ENCODE results near the gene RNF144A.
"Not testable (repeated sequence)": the region's sequence is repeated elsewhere in the genome, so short reads cannot be mapped to it uniquely, and the experiment has no call there.

RNF144A gene

GRCh38 chr2:6926071-6926732 lies 9.0 kb downstream of the RNF144A start:
- no peaks in the 10 kb centered on the region for H3K27me3 Mint-ChIP-seq
- DNase-seq (no peak), ATAC-seq (replicated peaks) (no peak)
- H3K9me3 Mint-ChIP-seq = no peaks in the 10 kb centered on the region
- no peak overlapping the region for H3K4me3 Mint-ChIP-seq
- no peaks in the 10 kb centered on the region for H3K36me3 Mint-ChIP-seq (ENCODE audit: insufficient read depth)
- H3K4me1 Mint-ChIP-seq (ENCODE audit: low read depth in 2 of 2) = peaks cover 68 to 76% of the 10 kb centered on the region in 2 donors
- peak overlapping the region; percentile 32 to 67 for H3K27ac Mint-ChIP-seq

GRCh38 chr2:6927186-6927585 lies 10.0 kb downstream of the RNF144A start:
- Mint-ChIP-seq H3K27me3 (no peaks in the 10 kb centered on the region), H3K9me3 (no peaks in the 10 kb centered on the region), H3K36me3 (ENCODE audit: insufficient read depth) (no peaks in the 10 kb centered on the region)

GRCh38 chr2:6927753-6928152 lies 10.5 kb downstream of the RNF144A start:
- H3K27me3 Mint-ChIP-seq = no peaks in the 10 kb centered on the region
- no peaks in the 10 kb centered on the region for H3K36me3 Mint-ChIP-seq (ENCODE audit: insufficient read depth)
- ATAC-seq (replicated peaks) (no peak), DNase-seq (no peak)
- H3K9me3 Mint-ChIP-seq = no peaks in the 10 kb centered on the region
- no peak overlapping the region for H3K27ac Mint-ChIP-seq
- peaks cover 63 to 71% of the 10 kb centered on the region in 2 donors for H3K4me1 Mint-ChIP-seq (ENCODE audit: low read depth in 2 of 2)
- no peak overlapping the region for H3K4me3 Mint-ChIP-seq

More at GRCh38 chr2:6927186-6927585, 10.0 kb downstream of the RNF144A start:
- no peak for ATAC-seq (replicated peaks)
- H3K4me1 Mint-ChIP-seq (ENCODE audit: low read depth in 2 of 2) = peaks cover 65 to 74% of the 10 kb centered on the region in 2 donors
- no peak overlapping the region for H3K4me3 Mint-ChIP-seq
- H3K27ac Mint-ChIP-seq = peak overlapping the region in 1 of 2 donors; percentile 32
- no peak for DNase-seq

- DNase-seq (no peak), ATAC-seq (replicated peaks) (no peak)
- Mint-ChIP-seq H3K9me3 (no peaks in the 10 kb centered on the region), H3K27me3 (no peaks in the 10 kb centered on the region), H3K4me1 (ENCODE audit: low read depth in 2 of 2) (peaks cover 61 to 70% of the 10 kb centered on the region in 2 donors), H3K27ac (no peak overlapping the region), H3K4me3 (no peak overlapping the region), H3K36me3 (ENCODE audit: insufficient read depth) (no peaks in the 10 kb centered on the region)
Measured at GRCh38 chr2:6928452-6928851, 11.2 kb downstream of the RNF144A start.

- H3K36me3 Mint-ChIP-seq (ENCODE audit: insufficient read depth) = no peaks in the 10 kb centered on the region
- no peak for DNase-seq
- H3K4me1 Mint-ChIP-seq (ENCODE audit: low read depth in 2 of 2) = peaks cover 56 to 65% of the 10 kb centered on the region in 2 donors
- no peaks in the 10 kb centered on the region for H3K9me3 Mint-ChIP-seq
- no peak overlapping the region for H3K4me3 Mint-ChIP-seq
- no peak overlapping the region for H3K27ac Mint-ChIP-seq
- H3K27me3 Mint-ChIP-seq = no peaks in the 10 kb centered on the region
- ATAC-seq (replicated peaks) = peak; percentile 19
Measured at GRCh38 chr2:6929196-6929819, 12.1 kb downstream of the RNF144A start.

- Mint-ChIP-seq H3K4me1 (ENCODE audit: low read depth in 2 of 2) (peaks cover 54 to 62% of the 10 kb centered on the region in 2 donors), H3K27me3 (no peaks in the 10 kb centered on the region), H3K36me3 (ENCODE audit: insufficient read depth) (no peaks in the 10 kb centered on the region), H3K27ac (peak overlapping the region in 1 of 2 donors; percentile 65), H3K4me3 (no peak overlapping the region), H3K9me3 (no peaks in the 10 kb centered on the region)
- no peak for DNase-seq
- ATAC-seq (replicated peaks) = no peak
Measured at GRCh38 chr2:6930923-6931647, 13.9 kb downstream of the RNF144A start.

- Mint-ChIP-seq H3K36me3 (ENCODE audit: insufficient read depth) (no peaks in the 10 kb centered on the region), H3K27me3 (no peaks in the 10 kb centered on the region), H3K4me1 (ENCODE audit: low read depth in 2 of 2) (peaks cover 50 to 61% of the 10 kb centered on the region in 2 donors), H3K4me3 (no peak overlapping the region), H3K27ac (peak overlapping the region in 1 of 2 donors; percentile 65), H3K9me3 (no peaks in the 10 kb centered on the region)
- no peak for DNase-seq
- ATAC-seq (replicated peaks) = no peak
Measured at GRCh38 chr2:6931753-6932152, 14.5 kb downstream of the RNF144A start.

GRCh38 chr2:6932206-6932605 lies 15.0 kb downstream of the RNF144A start:
- Mint-ChIP-seq H3K4me3 (no peak overlapping the region), H3K4me1 (ENCODE audit: low read depth in 2 of 2) (peaks cover 47 to 60% of the 10 kb centered on the region in 2 donors), H3K27me3 (no peaks in the 10 kb centered on the region), H3K9me3 (no peaks in the 10 kb centered on the region), H3K36me3 (ENCODE audit: insufficient read depth) (no peaks in the 10 kb centered on the region), H3K27ac (no peak overlapping the region)
- DNase-seq (no peak), ATAC-seq (replicated peaks) (no peak)

GRCh38 chr2:6932828-6933227 lies 15.6 kb downstream of the RNF144A start:
- Mint-ChIP-seq H3K27me3 (no peaks in the 10 kb centered on the region), H3K36me3 (ENCODE audit: insufficient read depth) (no peaks in the 10 kb centered on the region), H3K27ac (peak overlapping the region in 1 of 2 donors; percentile 5), H3K4me3 (no peak overlapping the region), H3K4me1 (ENCODE audit: low read depth in 2 of 2) (peaks cover 48 to 65% of the 10 kb centered on the region in 2 donors), H3K9me3 (no peaks in the 10 kb centered on the region)
- no peak for ATAC-seq (replicated peaks)
- no peak for DNase-seq

- no peaks in the 10 kb centered on the region for H3K27me3 Mint-ChIP-seq
- H3K27ac Mint-ChIP-seq = peak overlapping the region in 1 of 2 donors; percentile 14
- H3K4me1 Mint-ChIP-seq (ENCODE audit: low read depth in 2 of 2) = peaks cover 46 to 61% of the 10 kb centered on the region in 2 donors
- no peaks in the 10 kb centered on the region for H3K9me3 Mint-ChIP-seq
- no peaks in the 10 kb centered on the region for H3K36me3 Mint-ChIP-seq (ENCODE audit: insufficient read depth)
- no peak for ATAC-seq (replicated peaks)
- no peak overlapping the region for H3K4me3 Mint-ChIP-seq
- no peak for DNase-seq
Measured at GRCh38 chr2:6933911-6934310, 16.7 kb downstream of the RNF144A start.

GRCh38 chr2:6934345-6934744 lies 17.1 kb downstream of the RNF144A start:
- H3K27me3 Mint-ChIP-seq = no peaks in the 10 kb centered on the region
- H3K4me3 Mint-ChIP-seq = no peak overlapping the region
- ATAC-seq (replicated peaks) (no peak), DNase-seq (no peak)
- no peak overlapping the region for H3K27ac Mint-ChIP-seq
- no peaks in the 10 kb centered on the region for H3K36me3 Mint-ChIP-seq (ENCODE audit: insufficient read depth)
- no peaks in the 10 kb centered on the region for H3K9me3 Mint-ChIP-seq
- H3K4me1 Mint-ChIP-seq (ENCODE audit: low read depth in 2 of 2) = peaks cover 42 to 56% of the 10 kb centered on the region in 2 donors

- Mint-ChIP-seq H3K27me3 (no peaks in the 10 kb centered on the region), H3K27ac (no peak overlapping the region), H3K36me3 (ENCODE audit: insufficient read depth) (no peaks in the 10 kb centered on the region), H3K9me3 (no peaks in the 10 kb centered on the region), H3K4me1 (ENCODE audit: low read depth in 2 of 2) (peaks cover 38 to 50% of the 10 kb centered on the region in 2 donors), H3K4me3 (no peak overlapping the region)
- ATAC-seq (replicated peaks) (no peak), DNase-seq (no peak)
Measured at GRCh38 chr2:6934758-6935651, 17.8 kb downstream of the RNF144A start.

GRCh38 chr2:6935652-6936020 lies 18.4 kb downstream of the RNF144A start:
- not testable (repeated sequence) for H3K4me3 Mint-ChIP-seq; H3K27ac Mint-ChIP-seq; H3K27me3 Mint-ChIP-seq; DNase-seq; ATAC-seq (replicated peaks); H3K36me3 Mint-ChIP-seq (ENCODE audit: insufficient read depth); H3K9me3 Mint-ChIP-seq
- H3K4me1 Mint-ChIP-seq (ENCODE audit: low read depth in 2 of 2) = peaks cover 38 to 48% of the 10 kb centered on the region in 2 donors
